Mononuclear cell (primary cell): ENCODE data around the gene UST. TPM values are rescaled to one million over a fixed set of nuclear protein-coding genes. Genes with fewer than 3 reads are reported as not detected.

Source experiments
- H3K27me3 ChIP-seq: 2 replicates; pipeline ENCODE4 v1.6.0; 2011; ENCODE audit warnings: low read length, control low read depth; ENCODE audit not compliant: insufficient read depth
- H3K4me1 ChIP-seq: 2 replicates; pipeline ENCODE4 v1.5.1; 2011; ENCODE audit warnings: mild to moderate bottlenecking, low read length, control low read depth; ENCODE audit not compliant: insufficient read depth
- H3K4me3 ChIP-seq: 2 replicates; pipeline ENCODE4 v1.5.1; 2011; ENCODE audit warnings: mild to moderate bottlenecking, low read length, moderate library complexity
- H3K9me3 ChIP-seq: 2 replicates; pipeline ENCODE4 v1.5.1; 2011; ENCODE audit warnings: low read depth, mild to moderate bottlenecking, control low read depth, low read length
- total RNA-seq: library from RNA; depleted of rRNA; stranded (reverse); fragments of >200 nt; gene quantifications from one replicate; pipeline ENCODE4 v1.2.3, GENCODE V29; 2012

The UST gene
- total RNA-seq, 1 donor, result 1.5 TPM

GRCh38 chr6:149012040-149012545 lies 265.3 kb downstream of the UST start:
- H3K4me1 ChIP-seq, result no peaks in the 10 kb centered on the region
- no peak overlapping the region for H3K4me3 ChIP-seq
- H3K27me3 ChIP-seq, result no peaks in the 10 kb centered on the region
- no peaks in the 10 kb centered on the region for H3K9me3 ChIP-seq

- no peak overlapping the region for H3K4me3 ChIP-seq
Measured at GRCh38 chr6:149013586-149014344, 266.9 kb downstream of the UST start.

DNA sequence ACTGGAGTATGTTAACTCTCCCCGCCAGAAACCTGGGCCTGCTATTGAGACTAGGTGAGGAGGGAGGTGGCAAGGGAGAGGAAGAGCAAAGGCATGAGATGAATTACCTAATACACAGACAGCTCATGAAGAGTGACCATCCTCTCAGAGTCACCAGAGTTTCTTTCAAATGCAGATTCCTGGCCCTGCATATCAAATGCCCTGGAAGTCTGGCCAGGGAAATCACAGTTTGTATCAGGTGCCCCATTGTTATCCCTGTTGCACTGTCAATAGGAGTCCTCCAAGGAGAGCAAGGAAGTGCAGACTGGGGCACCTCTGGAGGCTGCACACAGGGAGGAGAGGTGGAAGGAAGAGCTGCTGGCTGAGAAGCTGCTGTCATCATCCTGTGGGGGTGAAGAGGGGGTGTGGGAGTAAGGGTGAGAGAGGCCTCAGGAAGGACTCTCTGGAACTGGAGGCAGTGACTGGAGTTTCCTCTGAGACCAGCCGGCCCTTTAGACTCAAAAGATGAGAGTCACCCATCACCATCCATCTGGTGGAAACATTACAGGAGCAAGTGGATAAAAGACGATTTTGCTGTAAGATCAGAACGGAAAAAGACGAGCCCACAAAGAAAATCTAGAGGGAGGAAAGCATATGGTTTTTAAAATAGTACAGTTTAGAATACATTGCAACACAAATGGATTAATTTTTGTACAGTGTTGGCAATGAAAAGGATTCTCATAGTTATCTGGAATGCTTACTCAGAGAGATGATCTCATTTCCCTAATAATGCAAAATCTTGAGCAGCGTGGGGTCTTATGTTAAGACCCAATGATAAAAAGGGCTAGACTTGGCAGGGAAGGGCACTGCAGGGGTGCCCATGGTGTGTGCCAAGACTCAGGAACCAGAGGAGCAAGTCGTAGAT lies 268.1 kb downstream of the UST start:
- no peaks in the 10 kb centered on the region for H3K4me1 ChIP-seq
- H3K27me3 ChIP-seq, result no peaks in the 10 kb centered on the region
- H3K4me3 ChIP-seq, result no peak overlapping the region
- no peaks in the 10 kb centered on the region for H3K9me3 ChIP-seq

More at GRCh38 chr6:149013586-149014344, 266.9 kb downstream of the UST start:
- H3K9me3 ChIP-seq, result no peaks in the 10 kb centered on the region
- H3K4me1 ChIP-seq, result no peaks in the 10 kb centered on the region
- no peaks in the 10 kb centered on the region for H3K27me3 ChIP-seq

DNA sequence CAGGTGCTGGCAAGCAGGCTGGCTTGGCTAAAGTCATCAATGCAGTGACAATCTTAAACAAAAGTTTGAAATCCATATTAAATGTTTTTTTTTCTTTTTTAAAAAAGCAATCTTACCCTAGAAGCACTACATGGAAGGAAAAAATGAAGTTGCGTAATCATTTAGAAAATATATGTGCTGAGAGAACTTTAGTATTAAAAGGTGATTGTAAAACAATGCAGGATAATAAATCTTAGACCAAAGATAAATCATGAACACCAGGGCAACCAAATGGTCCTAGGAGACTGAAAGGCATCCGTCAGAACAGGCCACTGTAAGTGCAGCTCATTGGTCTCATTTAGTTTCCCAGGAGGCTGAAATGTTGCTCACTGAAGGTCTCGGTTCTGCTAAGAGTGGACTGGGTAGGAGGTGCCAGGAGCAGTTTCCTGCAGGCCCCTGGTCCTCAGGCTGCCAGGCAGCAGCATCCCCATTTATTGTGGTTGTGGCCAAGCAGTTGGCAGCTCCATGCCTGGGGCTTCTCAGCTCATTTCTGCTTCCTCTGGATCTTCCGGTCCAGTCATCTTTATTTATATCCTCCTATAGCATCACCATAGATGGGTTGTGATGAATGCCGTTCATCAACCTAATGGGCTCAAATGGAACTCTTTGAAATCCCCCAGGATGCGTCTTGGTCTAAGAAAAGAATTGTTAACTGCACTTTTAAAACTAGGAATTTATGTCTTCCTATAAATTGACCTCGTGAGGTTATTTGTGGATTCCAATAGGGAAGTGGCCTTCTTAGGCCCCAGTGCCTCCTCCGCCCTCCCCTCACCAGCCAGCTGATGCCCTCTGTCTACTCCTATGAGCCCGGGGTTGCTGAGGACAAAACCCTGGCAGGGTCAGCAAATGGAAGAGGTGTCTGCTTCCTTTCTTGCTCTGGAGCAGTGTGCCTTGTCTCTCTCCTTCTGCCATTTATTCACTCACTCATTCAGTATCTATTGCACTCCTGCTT lies 269.0 kb downstream of the UST start:
- no peaks in the 10 kb centered on the region for H3K27me3 ChIP-seq
- no peak overlapping the region for H3K4me3 ChIP-seq
- no peaks in the 10 kb centered on the region for H3K4me1 ChIP-seq
- no peaks in the 10 kb centered on the region for H3K9me3 ChIP-seq

DNA sequence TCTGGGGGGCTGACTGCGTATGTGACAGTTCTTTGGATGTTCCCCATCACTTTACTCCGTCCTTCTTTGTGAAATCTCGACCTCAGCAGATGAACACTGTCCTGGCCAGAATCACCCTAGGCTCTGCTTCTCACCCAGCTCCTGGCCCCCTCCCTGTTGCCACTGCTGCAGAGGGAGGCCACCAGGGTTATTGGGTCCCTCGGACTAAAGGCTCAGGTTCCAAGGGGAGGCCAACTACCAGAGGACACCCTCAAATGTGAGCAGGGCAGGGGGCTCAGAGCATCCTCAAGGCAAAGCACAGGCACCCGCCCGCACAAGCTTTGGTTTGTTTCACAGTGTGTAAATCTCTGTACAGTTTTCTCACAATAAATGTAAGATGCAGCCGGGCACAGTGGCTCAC lies 269.9 kb downstream of the UST start:
- Histone ChIP-seq H3K27me3 (no peaks in the 10 kb centered on the region), H3K9me3 (no peaks in the 10 kb centered on the region), H3K4me3 (no peak overlapping the region), H3K4me1 (no peaks in the 10 kb centered on the region)

- no peaks in the 10 kb centered on the region for H3K27me3 ChIP-seq
- H3K9me3 ChIP-seq, result no peaks in the 10 kb centered on the region
- no peaks in the 10 kb centered on the region for H3K4me1 ChIP-seq
- no peak overlapping the region for H3K4me3 ChIP-seq
Measured at GRCh38 chr6:149020319-149020718, 273.5 kb downstream of the UST start.

DNA sequence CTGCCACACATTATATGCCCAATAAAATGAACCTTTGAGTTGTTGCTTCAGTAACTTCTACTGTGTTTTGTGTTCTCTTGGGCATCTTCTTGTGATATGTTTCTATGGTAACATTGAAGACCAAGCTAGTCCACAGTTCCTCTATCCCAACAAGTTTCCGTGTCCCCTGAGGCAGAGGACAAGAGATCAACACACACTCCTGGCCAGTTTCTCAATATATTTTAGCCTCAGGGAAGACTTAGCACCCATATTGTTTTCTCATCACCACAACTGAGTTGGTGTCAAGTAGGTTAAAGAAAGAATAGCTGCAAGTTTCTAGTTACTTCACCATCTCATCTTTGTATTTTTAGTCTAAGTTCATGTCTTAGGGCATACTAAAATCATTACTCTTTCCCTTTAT lies 277.5 kb downstream of the UST start:
- H3K4me3 ChIP-seq, result no peak overlapping the region
- no peaks in the 10 kb centered on the region for H3K9me3 ChIP-seq
- no peaks in the 10 kb centered on the region for H3K4me1 ChIP-seq
- H3K27me3 ChIP-seq, result no peaks in the 10 kb centered on the region

GRCh38 chr6:149025061-149025460 lies 278.2 kb downstream of the UST start:
- H3K27me3 ChIP-seq, result no peaks in the 10 kb centered on the region
- H3K4me3 ChIP-seq, result no peak overlapping the region
- H3K9me3 ChIP-seq, result no peaks in the 10 kb centered on the region
- no peaks in the 10 kb centered on the region for H3K4me1 ChIP-seq

GRCh38 chr6:149026530-149026942 lies 279.7 kb downstream of the UST start:
- H3K4me3 ChIP-seq, result no peak overlapping the region
- no peaks in the 10 kb centered on the region for H3K27me3 ChIP-seq
- no peaks in the 10 kb centered on the region for H3K4me1 ChIP-seq
- H3K9me3 ChIP-seq, result no peaks in the 10 kb centered on the region

- Histone ChIP-seq H3K4me3 (no peak overlapping the region), H3K4me1 (peaks cover 8% of the 10 kb centered on the region), H3K9me3 (no peaks in the 10 kb centered on the region), H3K27me3 (no peaks in the 10 kb centered on the region)
Measured at GRCh38 chr6:149027484-149027883, 280.7 kb downstream of the UST start.

- no peaks in the 10 kb centered on the region for H3K9me3 ChIP-seq
- peaks cover 10% of the 10 kb centered on the region for H3K4me1 ChIP-seq
- no peaks in the 10 kb centered on the region for H3K27me3 ChIP-seq
- no peak overlapping the region for H3K4me3 ChIP-seq
Measured at GRCh38 chr6:149028767-149029405, 282.1 kb downstream of the UST start.

DNA sequence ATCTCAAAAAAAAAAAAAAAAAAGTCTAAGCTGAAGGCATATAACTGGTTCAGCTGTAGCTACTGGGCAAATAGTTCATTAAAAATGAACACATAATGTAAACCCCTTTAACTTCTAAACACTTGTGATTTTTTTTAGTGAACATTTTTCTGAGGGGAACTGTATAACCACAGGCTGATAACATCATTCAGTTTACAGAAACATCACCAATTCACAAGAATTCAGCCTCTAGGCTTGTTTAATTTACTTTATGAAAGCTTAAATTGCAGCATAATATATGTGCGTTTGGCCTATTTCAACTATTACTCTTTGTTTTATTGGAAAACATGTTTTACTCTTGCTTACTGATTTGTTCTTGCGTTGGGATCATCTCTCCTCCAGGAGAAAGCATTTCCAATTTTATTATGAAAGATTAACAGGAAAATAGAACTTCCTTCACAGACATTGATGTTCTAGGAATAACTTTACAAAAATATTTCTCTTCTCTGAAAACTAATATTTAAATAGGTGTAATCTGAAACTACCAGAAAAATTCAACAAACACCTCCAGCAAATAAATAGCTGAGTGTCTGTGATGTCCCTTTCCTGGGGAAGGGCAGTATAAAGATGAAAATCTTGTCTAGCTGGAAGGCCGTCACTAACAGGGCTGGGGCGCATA lies 284.5 kb downstream of the UST start:
- no peak overlapping the region for H3K4me3 ChIP-seq
- peaks cover 10% of the 10 kb centered on the region for H3K4me1 ChIP-seq
- no peaks in the 10 kb centered on the region for H3K9me3 ChIP-seq
- H3K27me3 ChIP-seq, result no peaks in the 10 kb centered on the region

DNA sequence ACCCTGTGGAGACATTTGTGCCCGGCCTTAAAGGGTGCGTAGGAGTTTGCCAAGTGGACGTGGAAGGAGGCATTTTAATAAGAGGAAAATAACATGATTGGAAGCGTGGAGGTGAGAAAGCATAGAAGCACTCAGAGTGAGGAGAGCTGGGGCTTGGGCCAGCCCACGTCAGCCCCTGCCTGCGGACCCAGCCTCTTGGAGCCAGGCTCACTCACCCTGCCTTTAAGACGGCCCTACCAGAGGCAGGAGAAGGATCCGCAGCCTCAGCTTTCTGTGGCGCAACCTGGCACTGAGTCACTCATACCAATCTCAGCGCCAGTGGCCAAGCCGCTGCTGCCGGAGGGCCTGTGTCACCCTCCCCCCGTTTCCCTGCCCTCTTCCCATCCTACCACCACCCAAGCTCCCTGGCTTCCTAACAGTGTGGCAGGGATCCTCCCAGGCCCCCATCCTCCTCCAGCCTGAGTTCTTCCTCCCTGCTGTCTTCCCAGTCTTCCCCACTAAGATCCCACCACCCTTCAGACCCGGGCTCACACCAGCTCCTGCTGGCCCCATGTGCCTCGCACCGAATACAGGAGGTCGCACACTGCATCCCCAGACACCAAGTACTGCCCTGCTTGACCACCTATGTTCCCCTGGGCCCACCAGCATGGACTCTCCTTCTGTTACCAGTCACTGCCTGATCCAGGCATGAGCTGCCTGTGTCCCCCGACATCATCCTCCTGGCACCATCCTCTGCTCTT lies 285.2 kb downstream of the UST start:
- Histone ChIP-seq H3K4me3 (no peak overlapping the region), H3K9me3 (no peaks in the 10 kb centered on the region), H3K27me3 (no peaks in the 10 kb centered on the region), H3K4me1 (peaks cover 10% of the 10 kb centered on the region)
